Activated naive CD4-positive, alpha-beta T cell treated with anti-CD3 and anti-CD28 coated beads, Interleukin-2, amount 50 U/mL, for 72 hours (primary cell): ENCODE data around the gene LRWD1. TPM values are rescaled to one million over a fixed set of nuclear protein-coding genes. Genes with fewer than 3 reads are reported as not detected.
A peak's percentile ranks its signal among the peaks of the same experiment; 100 is the strongest.
"Not testable (repeated sequence)": the region's sequence is repeated elsewhere in the genome, so short reads cannot be mapped to it uniquely, and the experiment has no call there.

ENCODE experiments used
- ATAC-seq, 2 donors: fragments of 150-1000 bp; cut with Tn5 transposase; 2 replicates each; pipeline ENCODE4 v1.10.0; 2021; ENCODE audit warnings: mild to moderate bottlenecking in 2 of 2, moderate library complexity in 2 of 2
- DNase-seq, 2 donors: peaks; one replicate each; pipeline ENCODE4 v3.0.0; 2021 to 2022; ENCODE audit warnings: low spot score in 2 of 2
- H3K27ac Mint-ChIP-seq, 2 donors: one replicate each; pipeline ENCODE4 v1.8.0; 2022; ENCODE audit warnings: mild to moderate bottlenecking in 2 of 2, mixed read lengths in 2 of 2
- H3K36me3 Mint-ChIP-seq, 2 donors: one replicate each; pipeline ENCODE4 v1.8.0; 2022; ENCODE audit warnings: mixed read lengths in 2 of 2
- H3K9me3 Mint-ChIP-seq, 2 donors: one replicate each; pipeline ENCODE4 v1.8.0; 2022; ENCODE audit warnings: mixed read lengths in 2 of 2
- total RNA-seq, 2 donors: library from RNA; stranded (reverse); gene quantifications; one replicate each; pipeline ENCODE4 v1.2.3, GENCODE V29; 2022

The LRWD1 gene
- total RNA-seq, 2 donors from 2014 or later: 11.6 to 12.5 TPM

GRCh38 chr7:102505298-102506185, 40.8 kb downstream of the LRWD1 start:
- DNase-seq, H3K9me3 Mint-ChIP-seq, H3K27ac Mint-ChIP-seq, H3K36me3 Mint-ChIP-seq: not testable (repeated sequence)
- peak in 1 of 2 donors; percentile 50 for ATAC-seq

GRCh38 chr7:102507410-102508088, 42.8 kb downstream of the LRWD1 start:
- H3K9me3 Mint-ChIP-seq: not testable (repeated sequence)

GRCh38 chr7:102510575-102510974, 45.8 kb downstream of the LRWD1 start:
- DNase-seq: peak in 1 of 2 donors; percentile 55
- not testable (repeated sequence) for H3K36me3 Mint-ChIP-seq, ATAC-seq, H3K9me3 Mint-ChIP-seq, H3K27ac Mint-ChIP-seq

More at GRCh38 chr7:102507410-102508088, 42.8 kb downstream of the LRWD1 start:
- not testable (repeated sequence) for ATAC-seq, H3K36me3 Mint-ChIP-seq, H3K27ac Mint-ChIP-seq
- DNase-seq: peak in 1 of 2 donors; percentile 49

- ATAC-seq: peak; percentile 56 to 79
- H3K9me3 Mint-ChIP-seq, DNase-seq, H3K36me3 Mint-ChIP-seq, H3K27ac Mint-ChIP-seq: not testable (repeated sequence)
Observed at GRCh38 chr7:102511860-102512522, 47.2 kb downstream of the LRWD1 start.

- H3K9me3 Mint-ChIP-seq, H3K36me3 Mint-ChIP-seq, H3K27ac Mint-ChIP-seq, ATAC-seq: not testable (repeated sequence)
- DNase-seq: peak in 1 of 2 donors; percentile 56
Observed at GRCh38 chr7:102512642-102513221, 47.9 kb downstream of the LRWD1 start.

- H3K27ac Mint-ChIP-seq, H3K36me3 Mint-ChIP-seq, DNase-seq, H3K9me3 Mint-ChIP-seq: not testable (repeated sequence)
- peak in 1 of 2 donors; percentile 33 for ATAC-seq
Observed at GRCh38 chr7:102514881-102515721, 50.3 kb downstream of the LRWD1 start.

GRCh38 chr7:102515889-102516288, 51.1 kb downstream of the LRWD1 start:
- H3K9me3 Mint-ChIP-seq, DNase-seq, ATAC-seq: not testable (repeated sequence)

GRCh38 chr7:102516951-102517350, 52.2 kb downstream of the LRWD1 start:
- not testable (repeated sequence) for H3K36me3 Mint-ChIP-seq, DNase-seq, H3K27ac Mint-ChIP-seq, H3K9me3 Mint-ChIP-seq
- peak in 1 of 2 donors; percentile 42 for ATAC-seq

More at GRCh38 chr7:102515889-102516288, 51.1 kb downstream of the LRWD1 start:
- H3K27ac Mint-ChIP-seq, H3K36me3 Mint-ChIP-seq: not testable (repeated sequence)

- DNase-seq, H3K9me3 Mint-ChIP-seq, H3K36me3 Mint-ChIP-seq, H3K27ac Mint-ChIP-seq: not testable (repeated sequence)
- peak; percentile 88 to 97 for ATAC-seq
Observed at GRCh38 chr7:102517550-102518147, 52.9 kb downstream of the LRWD1 start, which contains the start of gene RASA4B. TSS of gene RASA4B (minus strand) at chr7:102517777. CDS start at chr7:102517710, 67 bp downstream.

GRCh38 chr7:102520797-102521196, 56.0 kb downstream of the LRWD1 start:
- DNase-seq, H3K9me3 Mint-ChIP-seq, ATAC-seq, H3K27ac Mint-ChIP-seq, H3K36me3 Mint-ChIP-seq: not testable (repeated sequence)

Other genes with a start within 250 kb of the LRWD1 start
- gene SH2B2, start 178.1 kb upstream of the LRWD1 start, total RNA-seq: 1 to 10 TPM in 1 of 2 donors, under 1 TPM in 1; 0.84 to 6.3 TPM
- gene SPDYE6, start 108.5 kb upstream of the LRWD1 start, total RNA-seq: not detected
- gene PRKRIP1, start 68.6 kb upstream of the LRWD1 start, total RNA-seq: 10 to 100 TPM; 22.9 to 42.3 TPM
- 10 to 100 TPM; 25.8 to 26.7 TPM for gene ORAI2, start 31.4 kb upstream of the LRWD1 start, total RNA-seq
- 1 to 10 TPM; 8.2 to 9.3 TPM for gene ALKBH4, start 121 bp upstream of the LRWD1 start, total RNA-seq
- gene POLR2J, start 13.9 kb downstream of the LRWD1 start, total RNA-seq: 10 to 100 TPM; 56.9 to 79.6 TPM
- gene RASA4B, start 52.8 kb downstream of the LRWD1 start, total RNA-seq: 10 to 100 TPM; 21.8 to 23.9 TPM
- 10 to 100 TPM; 23.3 to 26.0 TPM for gene UPK3BL2, start 78.7 kb downstream of the LRWD1 start, total RNA-seq
- not detected for gene SPDYE2, start 86.2 kb downstream of the LRWD1 start, total RNA-seq
- 10 to 100 TPM; 68.5 to 69.1 TPM for gene POLR2J3, start 107.6 kb downstream of the LRWD1 start, total RNA-seq
- gene RASA4, start 151.8 kb downstream of the LRWD1 start, total RNA-seq: 10 to 100 TPM; 47.8 to 79.4 TPM
- 10 to 100 TPM; 38.5 to 43.4 TPM for gene UPK3BL1, start 177.8 kb downstream of the LRWD1 start, total RNA-seq
- gene SPDYE2B, start 185.3 kb downstream of the LRWD1 start, total RNA-seq: not detected
- 10 to 100 TPM; 18.1 to 20.9 TPM for gene POLR2J2, start 206.7 kb downstream of the LRWD1 start, total RNA-seq